HG02840 (cell line): ENCODE data around the gene WT1.

Experiments
- ATAC-seq: cut with Tn5 transposase; IDR thresholded peaks from one replicate; pipeline ENCODE4 v1.9.1; 2021; ENCODE audit warnings: mild to moderate bottlenecking, moderate library complexity, moderate number of reproducible peaks; ENCODE audit not compliant: unreplicated experiment, low FRiP score

WT1 gene

DNA sequence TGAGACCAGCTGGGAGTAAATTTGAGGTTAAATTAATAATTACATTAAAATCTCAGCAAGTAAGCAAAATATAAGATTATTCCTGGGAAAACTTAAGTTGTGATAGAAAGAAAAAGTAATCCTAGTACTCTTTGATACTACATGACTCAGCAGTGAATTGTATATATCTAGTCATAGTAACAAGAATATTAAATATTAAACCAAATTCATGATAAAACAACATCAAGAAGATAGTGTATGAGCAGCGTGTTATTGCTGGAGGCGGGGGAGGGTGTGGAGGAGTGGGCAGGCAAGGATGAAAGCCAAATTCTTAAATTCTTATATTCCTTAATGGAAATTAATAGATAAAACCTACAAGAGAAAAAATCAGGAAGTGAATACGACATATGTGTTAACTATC is 95.2 kb downstream of the WT1 start:
- no peak for ATAC-seq
